ENCODE data around the gene IL17D.

Gene IL17D

DNA sequence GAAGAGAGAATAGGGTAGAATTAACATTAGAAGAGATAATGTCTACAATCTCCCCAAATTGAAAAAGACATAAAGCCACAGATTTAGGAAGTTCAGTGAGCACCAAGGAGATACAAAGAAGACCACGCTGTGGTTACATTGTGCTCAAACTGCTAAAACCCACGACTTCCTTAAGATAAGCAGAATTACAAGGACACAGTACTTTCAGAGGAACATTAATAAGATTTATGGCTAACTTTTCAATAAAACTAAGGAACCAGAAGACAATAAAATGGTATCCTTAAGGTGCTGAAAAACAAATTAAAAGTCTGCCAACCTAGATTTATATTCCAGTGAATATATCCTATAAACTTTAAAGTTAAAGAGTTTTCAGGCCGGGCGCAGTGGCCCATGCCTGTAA lies 7.4 kb upstream of the IL17D start:
- no peak for DNase-seq

GRCh38 chr13:20699715-20700114 lies 3.8 kb upstream of the IL17D start:
- DNase-seq = no peak

DNA sequence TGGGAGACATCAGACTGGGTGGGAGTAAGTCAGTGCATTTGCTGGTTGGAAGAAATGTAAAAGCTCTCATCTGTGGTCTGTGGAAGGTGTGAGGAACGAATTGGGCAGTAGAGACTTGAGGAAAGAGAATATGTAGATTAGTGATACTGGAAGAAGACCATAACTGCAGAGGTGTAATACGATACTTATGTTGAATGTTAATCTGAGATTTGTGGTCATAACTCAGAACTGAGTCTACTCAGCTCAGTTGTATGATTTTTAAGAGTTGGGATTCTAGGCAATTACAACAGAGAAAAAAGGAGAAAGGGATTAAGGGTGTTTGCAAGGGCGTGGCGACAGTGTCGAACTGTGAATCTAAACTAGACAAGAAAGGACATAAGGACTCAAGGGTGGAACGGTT lies 3.2 kb upstream of the IL17D start:
- DNase-seq = no peak

- no peak for DNase-seq
Measured at GRCh38 chr13:20701461-20701860, 2.0 kb upstream of the IL17D start.

- DNase-seq = peak; percentile 50
Measured at GRCh38 chr13:20702530-20702914, 977 bp upstream of the IL17D start.

GRCh38 chr13:20703780-20704458 lies 420 bp downstream of the IL17D start:
- DNase-seq = peak; percentile 58

- DNase-seq = no peak
Measured at GRCh38 chr13:20704459-20705069, 1.1 kb downstream of the IL17D start.

DNA sequence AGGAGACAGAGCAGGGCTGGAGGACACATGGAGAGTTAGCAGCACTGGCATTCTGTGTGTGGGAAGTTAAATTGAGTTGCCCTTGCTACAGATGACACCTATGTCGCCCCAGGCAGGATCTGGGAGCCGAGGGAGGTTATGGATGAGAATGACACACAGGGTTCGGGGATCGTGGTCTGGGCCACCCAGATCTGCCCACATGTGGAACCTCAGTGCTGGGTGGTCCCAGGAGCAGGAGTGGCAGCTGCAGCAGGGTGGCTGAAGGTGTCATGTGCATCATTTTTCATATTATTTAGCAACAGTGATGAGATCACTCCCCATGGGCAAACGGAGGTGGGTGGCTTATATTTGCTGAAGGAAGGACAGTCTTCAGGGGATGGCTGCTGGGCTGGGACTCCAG lies 3.2 kb downstream of the IL17D start:
- no peak for DNase-seq

GRCh38 chr13:20708216-20708615 lies 4.7 kb downstream of the IL17D start:
- no peak for DNase-seq

DNA sequence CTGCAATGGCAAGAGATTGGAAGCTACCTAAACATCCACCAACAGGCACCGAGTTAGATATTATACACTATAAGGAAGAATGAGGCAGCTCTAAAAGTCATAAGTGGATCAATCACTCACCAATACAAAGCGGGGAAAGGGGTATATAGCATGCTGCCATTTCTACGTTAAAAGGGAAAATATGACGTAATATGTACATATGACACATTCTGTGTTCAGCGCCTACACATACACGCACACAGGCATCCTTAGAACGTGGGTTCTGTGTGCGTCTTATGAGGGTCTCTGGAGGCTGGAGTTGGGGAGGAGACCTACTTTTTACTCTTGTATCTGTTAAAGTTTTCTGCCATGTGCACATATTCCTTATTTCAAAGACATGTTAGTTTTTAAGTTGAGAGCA lies 5.9 kb downstream of the IL17D start:
- no peak for DNase-seq

- no peak for DNase-seq
Measured at GRCh38 chr13:20709782-20710181, 6.3 kb downstream of the IL17D start.

- no peak for DNase-seq
Measured at GRCh38 chr13:20711301-20712044, 8.0 kb downstream of the IL17D start.

DNA sequence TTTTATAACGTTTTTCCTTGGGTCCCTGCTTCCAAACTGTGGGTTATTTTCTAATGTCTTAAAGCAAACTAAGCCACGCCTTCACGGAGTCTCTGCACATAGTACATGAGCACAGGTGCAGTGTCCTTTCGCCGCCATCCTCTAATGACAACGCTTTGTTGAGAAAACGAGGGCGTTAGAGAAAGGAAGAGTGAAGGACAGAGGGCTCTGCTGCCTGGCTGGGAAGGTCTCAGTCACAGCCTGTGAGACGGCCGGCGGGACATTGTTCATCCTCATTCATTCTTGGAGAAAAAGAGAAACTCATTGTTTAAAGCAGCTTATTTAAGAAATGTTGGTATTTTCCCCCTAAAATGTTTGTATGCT lies 9.5 kb downstream of the IL17D start:
- DNase-seq = no peak

GRCh38 chr13:20713751-20714150 lies 10.3 kb downstream of the IL17D start:
- peak; percentile 43 for DNase-seq

DNA sequence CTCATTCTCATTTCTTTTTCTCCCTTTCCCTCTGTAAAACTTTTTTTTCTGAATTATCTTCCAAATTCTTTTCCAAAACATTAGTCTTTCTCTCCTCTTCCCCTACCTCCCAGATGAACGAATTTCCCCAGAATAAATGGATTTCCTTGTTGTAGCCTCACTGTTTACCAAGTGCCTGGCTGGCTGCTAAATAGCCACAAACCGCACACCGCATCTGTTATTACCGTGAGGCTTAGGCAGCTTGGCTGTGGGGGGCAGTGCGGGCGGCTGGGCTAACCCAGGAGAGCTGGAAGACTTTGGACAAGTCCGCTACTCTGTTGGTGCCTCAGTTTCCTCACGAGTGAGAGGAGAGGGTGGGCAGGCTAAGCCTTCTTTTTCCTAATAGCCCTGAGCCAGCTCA lies 10.7 kb downstream of the IL17D start:
- no peak for DNase-seq

GRCh38 chr13:20714563-20715329 lies 11.2 kb downstream of the IL17D start:
- peak; percentile 54 for DNase-seq

DNA sequence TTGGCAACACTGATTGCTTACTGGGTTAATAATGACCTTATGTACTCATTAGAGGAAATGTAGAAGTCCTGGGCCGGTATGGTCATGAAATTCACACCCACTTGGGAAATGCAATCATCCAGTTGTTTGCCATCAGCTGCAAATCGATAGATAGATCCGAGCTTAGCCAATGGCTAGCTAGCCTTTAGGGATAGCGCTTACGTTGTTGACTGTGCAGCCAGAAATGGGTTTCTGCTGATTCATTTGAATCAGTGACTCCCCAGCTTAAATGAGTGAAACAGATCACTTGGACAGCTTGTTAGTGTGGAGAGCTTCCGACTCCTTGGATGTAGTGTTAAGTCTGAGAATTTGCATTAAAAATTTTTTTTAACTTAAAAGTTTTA lies 11.8 kb downstream of the IL17D start:
- no peak for DNase-seq

- DNase-seq = no peak
Measured at GRCh38 chr13:20716951-20717350, 13.5 kb downstream of the IL17D start.

DNA sequence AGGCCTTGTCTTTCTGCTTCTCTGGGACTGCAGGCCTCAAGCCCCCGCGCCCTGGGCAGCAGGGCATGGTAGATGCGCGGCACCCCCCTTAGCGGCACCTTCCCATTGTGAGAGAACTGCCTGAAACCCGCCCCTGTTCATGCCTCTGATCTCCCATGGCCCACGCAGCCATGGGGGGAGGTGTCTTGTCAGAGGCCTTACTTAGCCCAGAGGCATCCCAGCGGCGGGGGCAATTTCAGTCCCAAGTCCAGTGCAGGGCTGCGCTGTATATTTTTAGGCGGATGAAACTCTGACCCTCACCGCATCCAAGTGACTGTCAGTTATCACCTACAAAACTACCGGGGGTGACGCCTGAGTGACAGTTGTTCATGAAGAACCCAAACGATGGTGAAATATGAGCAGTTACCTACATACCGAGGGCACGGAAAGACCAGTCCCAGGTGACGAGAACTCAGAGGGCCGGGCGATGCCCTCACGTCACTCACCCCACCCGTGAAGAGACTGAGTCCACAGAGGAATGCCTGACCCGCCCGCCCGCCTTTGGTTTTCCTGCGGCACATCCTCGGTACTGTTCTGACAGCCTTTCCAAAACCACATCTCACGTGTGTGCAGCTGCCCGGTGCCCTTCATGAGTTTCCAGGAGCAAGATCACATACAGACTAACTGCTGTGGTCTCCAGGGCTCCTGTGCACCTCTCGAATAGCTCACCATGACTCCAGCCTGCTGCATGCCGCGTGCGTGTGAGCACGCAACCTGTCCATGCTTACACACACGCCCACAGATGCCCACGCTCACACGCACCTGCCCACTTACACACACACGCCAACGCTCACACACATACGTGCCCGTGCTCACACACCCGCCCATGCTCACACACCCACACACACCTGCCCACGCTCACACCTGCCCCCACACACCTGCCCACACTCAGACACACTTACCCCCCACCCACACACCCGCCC lies 14.4 kb downstream of the IL17D start:
- DNase-seq = no peak

DNA sequence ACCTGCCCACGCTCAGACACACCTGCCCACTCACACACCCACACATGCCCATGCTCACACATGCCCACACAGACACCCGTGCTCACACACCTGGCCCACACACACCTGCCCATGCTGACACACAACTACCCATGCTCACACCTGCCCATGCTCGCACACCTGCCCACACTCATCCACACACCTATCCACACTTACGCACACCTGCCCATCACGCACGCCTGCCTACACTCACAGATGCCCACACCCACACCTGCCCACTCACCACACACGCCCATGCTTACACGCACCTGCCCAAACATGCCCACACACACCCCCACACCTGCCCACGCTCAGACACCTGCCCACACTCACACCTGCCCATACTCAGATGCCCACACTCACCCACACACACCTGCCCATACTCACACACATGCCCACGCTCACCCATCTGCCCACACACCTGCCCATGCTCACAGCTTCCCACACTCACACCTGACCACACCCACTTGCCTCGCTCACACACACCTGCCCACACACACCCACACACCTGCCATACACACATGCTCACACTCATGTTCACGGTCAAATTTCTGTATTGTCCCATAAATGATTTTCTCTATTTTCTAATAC lies 15.6 kb downstream of the IL17D start:
- DNase-seq = no peak

- no peak for DNase-seq
Measured at GRCh38 chr13:20719783-20720182, 16.3 kb downstream of the IL17D start.

DNA sequence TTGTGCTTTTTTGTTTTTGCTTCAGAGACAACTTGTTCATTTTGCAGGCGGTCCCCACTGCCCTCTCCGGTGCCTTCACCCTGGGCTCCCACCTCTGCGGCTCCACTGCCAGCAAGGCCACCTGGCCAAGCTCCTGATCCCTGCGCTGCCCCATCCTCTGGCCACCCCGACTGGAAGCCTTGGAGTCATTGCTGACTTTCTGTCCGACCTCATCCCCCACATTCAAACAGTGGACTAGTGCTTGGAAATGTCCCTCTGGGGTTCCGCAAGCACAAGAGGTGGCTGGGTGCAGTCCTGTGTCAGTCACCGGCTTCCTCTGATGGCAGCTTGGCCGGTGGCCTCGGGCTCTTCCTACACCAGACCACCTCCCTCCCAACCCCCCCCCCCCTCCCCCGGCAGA lies 17.0 kb downstream of the IL17D start:
- DNase-seq = no peak
